Fibroblast of skin of right biceps (primary cell): ENCODE results near the gene IGDCC3.

Experiments
- DNase-seq: peaks from one replicate; pipeline ENCODE4 v3.0.0-alpha.2; 2013

IGDCC3 gene

DNA sequence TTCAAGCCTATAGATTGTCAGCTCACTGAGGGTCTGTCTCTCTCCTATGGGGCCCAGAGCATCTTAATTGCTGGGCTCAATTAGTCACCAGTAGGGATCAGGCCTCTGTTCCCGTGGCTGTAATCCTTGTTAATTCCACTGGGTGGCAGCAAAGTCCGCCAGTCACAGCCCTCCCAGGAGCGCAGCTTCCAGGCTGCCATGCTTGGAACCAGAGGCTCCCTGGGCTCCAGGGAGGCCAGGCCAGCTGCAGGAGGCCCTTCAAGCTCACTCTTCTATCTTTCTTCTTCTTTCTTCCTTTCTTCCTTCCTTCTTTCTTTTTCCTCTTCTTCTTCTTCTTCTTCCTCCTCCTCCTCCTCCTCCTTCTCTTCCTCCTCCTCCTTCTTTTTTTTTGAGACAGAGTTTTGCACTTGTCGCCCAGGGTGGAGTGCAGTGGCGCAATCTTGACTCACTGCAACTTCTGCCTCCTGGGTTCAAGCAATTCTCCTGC lies 58.9 kb downstream of the IGDCC3 start:
- peak; percentile 76 for DNase-seq

DNA sequence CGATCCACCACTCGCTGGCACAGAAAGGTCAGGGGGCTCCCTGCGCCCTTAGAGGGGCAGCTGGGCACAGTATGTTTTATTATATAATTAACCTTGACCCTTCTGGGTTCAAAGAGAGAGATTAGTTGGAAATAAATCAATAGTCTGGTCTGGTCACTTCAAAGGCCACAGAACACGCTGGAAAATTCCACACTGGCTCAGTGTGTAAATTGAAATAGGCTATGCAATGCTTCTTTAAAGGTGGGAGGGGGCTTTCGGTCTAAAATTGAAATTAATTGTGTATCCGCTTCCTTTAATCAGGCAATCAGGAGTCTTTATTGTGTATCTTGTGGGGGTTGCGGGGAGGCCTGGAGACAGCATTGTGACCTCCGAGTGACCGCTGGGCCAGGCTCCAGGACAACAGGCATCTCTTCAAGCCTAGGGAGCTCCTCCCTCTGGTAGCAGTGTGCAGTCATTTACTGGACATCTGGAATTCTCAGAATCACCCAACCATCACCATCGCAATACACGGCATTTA lies 65.3 kb downstream of the IGDCC3 start:
- no peak for DNase-seq

DNA sequence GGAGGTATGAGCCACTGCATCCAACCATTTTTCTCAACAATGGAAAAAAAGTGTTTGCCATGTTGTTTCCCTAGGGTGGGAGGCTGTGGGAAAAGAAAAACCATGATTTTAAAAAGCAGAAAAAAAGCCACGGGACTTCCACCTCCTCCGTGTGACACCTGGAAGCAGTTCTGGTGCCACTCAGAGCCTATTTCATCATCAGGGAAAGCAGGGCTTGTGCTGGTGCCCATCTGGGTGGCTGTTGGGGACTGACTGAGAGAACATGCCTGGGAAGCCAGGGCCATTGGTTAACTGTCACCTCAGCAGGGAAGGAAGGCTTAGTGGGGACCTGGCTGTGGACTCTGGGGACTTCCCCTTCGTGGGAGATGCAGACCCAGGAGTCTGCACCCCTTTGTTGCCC lies 66.0 kb downstream of the IGDCC3 start:
- no peak for DNase-seq

DNA sequence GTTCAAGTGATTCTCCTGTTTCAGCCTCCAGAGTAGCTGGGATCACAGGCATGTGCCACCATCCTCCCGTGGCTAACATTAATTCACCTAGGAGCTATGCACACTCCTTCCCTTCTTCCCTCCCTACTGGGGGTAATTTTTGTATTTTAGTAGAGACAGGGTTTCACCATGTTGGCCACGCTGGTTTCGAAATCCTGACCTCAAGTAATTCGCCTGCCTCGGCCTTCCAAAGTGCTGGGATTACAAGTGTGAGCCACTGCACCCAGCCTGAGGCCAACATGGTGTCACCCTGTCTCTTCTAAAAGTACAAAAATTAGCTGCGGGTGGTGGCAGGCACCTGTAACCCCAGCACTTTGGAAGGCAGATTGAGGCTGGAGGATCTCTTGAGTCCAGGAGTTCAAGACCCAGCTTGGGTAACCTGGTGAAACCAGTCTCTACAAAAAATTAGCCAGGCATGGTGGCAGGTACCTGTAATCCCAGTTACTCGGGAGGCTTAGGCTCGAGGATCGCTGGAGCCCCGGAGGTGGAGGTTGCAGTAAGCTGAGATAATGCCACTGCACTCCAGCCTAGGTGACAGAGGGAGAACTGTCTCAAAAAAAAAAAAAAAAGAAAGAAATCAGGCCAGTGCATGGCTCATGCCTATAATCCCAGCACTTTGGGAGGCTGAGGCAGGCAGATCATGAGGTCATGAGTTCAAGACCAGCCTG lies 67.2 kb downstream of the IGDCC3 start:
- no peak for DNase-seq

DNA sequence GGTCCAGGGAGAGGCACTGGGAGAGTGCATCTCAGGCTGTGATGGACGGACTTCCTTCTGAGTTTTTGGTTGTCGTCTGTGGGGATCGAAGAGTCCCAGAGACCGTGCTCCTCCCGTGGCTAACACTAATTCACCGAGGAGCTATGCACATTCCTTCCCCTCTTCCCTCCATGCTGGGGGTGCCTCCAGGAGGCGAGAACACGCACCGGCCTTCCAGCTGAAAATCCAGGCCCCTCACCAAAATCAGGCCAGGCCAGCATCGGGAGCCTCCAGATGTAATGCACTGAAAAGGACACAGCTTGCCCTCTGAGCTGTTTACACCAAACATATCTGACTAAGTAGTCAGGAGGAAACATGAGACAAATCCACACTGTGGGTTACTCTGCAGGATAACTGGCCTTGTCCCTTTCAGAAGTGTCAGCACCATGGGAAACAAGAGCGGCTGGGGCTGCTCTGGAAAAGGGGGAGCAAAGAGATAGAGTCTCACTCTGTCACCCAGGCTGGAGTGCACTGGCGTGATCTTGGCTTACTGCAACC lies 67.9 kb downstream of the IGDCC3 start:
- no peak for DNase-seq

DNA sequence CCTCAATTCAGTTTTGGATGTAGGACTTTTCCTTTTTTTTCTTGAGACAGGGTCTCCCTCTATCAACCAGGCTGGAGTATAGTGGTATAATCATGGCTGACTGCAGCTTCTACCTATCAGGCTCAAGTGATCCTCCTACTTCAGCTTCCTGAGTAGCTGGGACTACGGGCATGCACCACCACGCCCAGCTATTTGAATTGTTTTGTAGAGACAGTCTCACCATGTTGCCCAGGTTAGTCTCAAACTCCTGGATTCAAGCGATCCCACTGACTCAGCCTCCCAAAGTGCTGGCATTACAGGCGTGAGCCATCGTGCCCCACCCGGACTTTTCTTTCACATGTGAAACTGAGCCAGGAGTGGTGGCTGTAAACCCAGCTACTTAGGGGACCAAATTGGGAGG lies 69.8 kb downstream of the IGDCC3 start:
- DNase-seq, result no peak

DNA sequence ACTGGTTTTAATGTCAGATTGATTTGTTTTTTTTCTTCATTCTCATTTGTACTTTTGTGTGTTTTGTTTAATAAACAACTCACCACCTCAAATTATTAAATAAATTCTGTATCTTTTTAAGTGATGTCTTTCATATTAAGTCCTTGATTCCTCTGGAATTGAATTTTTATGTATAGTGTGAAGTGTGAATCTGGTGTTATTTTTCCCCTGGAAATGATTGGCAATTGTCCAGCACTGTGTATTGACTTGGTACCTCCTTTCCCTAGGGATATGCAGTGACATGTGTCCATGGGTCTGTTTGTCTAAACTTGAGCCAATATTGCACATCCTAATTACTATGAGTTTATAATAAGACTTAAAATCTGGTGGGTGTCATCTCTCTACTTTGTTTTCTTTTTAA lies 71.3 kb downstream of the IGDCC3 start:
- no peak for DNase-seq

DNA sequence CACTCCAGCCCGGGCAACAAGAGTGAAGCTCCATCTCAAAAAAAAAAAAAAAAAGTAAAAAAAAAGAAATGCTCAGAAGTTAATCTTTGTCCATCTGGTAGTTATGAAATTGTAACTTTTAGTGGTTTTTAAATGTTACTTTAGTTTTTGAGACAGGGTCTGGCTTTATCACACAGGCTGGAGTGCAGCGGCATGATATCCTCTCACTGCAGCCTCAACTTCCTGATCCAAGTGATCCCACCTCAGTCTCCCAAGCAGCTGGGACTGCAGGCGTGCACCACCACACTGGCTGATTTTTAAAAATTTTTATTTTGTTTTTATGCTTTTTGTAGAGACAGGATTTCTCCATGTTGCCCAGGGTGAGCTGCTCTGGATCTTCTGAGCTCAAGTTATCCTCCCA lies 72.0 kb downstream of the IGDCC3 start:
- no peak for DNase-seq

DNA sequence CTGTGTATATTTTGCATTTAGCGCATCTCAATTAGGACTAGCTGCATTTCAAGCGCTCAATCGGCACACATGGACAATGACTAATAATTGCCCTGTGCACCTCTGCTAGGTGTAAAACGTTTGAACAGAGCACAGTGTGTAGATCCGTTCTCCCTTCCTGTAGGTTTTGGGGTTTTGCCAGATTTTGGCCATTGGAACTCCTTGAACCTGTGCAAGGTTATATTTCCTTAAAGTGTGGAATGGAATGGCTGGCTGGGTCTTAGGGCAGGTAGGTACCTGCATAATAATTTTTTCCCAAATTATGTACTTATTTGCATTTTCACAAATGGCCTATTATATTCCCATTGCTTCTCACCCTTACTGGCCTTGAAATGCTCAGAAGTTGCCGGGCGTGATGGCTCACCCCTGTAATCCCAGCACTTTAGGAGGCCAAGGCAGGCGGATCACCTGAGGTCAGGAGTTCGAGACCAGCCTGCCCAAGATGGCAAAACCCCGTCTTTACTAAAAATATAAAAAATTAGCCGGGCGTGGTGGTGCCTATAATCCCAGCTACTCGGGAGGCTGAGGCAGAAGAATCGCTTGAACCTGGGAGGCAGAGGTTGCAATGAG lies 72.5 kb downstream of the IGDCC3 start:
- no peak for DNase-seq

DNA sequence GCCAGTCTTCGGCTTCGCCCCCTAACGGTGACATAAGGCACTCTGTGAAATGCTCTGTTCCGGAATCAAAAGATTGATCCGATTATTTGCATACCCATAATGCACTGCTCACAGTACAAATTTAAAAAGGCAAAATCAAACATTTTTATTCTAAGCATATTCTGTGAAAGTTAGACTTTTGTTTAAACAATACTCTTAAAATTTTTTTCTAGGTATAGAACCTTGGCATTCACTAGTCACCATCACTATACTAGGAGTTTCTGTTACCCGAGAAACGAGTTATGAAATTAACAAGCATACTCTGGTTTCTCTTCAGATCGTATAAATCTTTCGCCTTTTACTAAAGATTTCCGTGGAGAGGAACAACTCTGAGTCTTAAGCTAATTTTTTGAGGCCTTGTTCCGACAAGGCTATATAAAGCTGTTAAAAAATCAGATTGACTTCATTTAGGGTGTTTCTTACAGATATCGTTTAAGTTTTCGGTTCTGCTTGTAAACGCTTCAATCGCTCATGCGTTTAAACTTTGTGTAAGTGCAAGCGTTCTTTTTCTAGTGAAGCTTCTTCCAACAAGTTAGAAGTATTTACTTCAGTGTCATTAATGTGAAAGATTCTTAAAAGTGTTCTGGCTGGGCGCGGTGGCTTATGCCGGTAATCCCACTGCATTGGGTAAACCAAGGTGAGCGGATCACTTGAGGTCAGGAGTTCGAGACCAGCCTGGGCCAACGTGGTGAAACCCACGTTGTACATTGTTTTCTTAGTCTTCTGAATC lies 73.2 kb downstream of the IGDCC3 start, which contains the start of gene RNU5B-1:
Gene RNU5B-1 (plus strand): TSS at position 297 of the 769 bp plus-strand sequence.
- DNase-seq, result peak; percentile 98

DNA sequence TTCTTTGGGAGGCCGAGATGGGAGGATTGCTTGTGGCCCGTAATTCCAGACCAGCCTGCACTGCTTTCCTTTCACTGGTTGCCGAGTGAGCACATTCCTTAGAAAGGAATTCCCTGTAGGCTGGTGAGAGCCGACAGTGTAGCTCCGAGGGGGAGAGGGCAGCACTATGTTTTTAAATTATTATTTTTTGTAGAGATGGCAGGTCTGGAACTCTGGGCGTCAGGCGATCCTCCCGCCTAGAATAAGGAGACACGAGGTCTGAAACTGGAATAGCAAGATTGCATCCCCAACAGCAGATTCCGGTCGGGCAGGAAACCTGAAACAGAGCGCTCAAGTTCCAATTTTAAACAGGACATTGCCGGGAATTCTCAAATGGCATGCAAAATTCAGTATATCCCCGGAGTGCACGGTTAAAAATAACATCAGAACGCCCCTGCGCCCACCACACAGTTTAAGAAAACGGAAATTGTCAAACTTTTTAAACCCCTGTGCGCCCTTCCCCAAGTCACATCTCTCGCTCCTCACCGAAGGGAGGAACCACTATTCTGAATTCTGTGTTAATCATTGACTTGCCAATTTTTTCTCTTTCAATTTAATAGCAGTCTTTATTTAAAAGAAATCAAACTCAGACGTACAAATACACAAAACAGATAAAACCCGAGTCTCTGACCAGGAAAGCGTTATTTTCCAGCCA lies 74.0 kb downstream of the IGDCC3 start:
- DNase-seq, result peak; percentile 69

DNA sequence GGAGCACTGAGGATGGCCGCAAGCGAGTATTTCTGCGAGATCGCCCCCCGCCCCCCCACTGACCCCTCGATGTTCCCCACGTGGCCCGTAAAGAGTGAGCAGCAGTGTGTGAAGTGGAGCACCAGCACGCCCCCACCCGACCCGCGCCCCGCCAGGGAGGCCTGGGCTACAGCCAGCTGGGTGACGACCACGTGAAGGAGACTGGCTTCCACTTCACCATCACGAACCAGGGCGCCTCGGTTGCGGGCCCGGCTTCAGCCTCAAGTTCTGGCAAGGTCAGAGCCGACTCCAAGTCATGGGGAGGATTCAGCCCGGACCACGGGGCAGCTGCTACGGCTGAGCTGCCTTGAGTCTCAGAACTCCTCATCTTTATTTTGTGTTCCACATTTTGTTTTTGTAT lies 75.7 kb downstream of the IGDCC3 start:
- no peak for DNase-seq

DNA sequence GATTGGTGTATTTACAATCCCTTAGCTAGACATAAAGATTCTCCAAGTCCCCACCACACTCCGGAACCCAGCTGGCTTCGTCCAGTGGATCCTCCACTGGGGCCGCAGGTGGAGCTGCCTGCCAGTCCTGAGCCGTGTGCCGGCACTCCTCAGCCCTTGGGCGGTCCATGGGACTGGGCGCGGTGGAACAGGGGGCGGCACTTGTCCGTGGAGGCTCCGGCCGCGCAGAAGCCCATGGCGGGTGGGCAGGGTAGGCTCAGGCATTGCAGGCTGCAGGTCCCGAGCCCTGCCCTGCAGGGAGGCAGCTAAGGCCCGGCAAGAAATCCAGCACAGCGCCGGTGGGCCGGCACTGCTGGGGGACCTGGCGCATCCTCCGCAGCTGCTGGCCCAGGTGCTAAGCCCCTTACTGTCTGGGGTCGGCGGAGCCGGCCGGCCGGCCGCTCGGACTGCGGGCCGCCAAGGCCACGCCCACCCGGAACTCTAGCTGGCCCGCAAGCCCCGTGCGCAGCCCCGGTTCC lies 76.8 kb downstream of the IGDCC3 start:
- DNase-seq, result no peak

DNA sequence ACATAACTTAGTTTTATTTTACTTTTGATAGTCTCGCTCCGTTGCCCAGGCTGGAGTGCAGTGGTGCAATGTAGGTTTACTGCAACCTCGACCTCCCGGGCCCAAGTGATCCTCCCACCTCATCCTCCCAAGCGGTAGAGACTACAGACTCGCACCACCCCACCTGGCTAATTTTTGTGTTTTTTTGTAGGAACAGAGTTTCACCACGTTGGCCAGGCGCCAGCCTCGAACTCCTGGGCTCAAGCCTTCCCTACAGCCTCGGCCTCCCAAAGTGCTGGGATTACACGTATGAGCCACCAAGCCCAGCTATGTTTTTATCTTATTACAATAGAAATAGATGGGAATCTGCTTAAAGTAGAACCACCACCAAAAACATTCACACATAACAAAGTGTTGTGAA lies 79.1 kb downstream of the IGDCC3 start:
- DNase-seq, result no peak

DNA sequence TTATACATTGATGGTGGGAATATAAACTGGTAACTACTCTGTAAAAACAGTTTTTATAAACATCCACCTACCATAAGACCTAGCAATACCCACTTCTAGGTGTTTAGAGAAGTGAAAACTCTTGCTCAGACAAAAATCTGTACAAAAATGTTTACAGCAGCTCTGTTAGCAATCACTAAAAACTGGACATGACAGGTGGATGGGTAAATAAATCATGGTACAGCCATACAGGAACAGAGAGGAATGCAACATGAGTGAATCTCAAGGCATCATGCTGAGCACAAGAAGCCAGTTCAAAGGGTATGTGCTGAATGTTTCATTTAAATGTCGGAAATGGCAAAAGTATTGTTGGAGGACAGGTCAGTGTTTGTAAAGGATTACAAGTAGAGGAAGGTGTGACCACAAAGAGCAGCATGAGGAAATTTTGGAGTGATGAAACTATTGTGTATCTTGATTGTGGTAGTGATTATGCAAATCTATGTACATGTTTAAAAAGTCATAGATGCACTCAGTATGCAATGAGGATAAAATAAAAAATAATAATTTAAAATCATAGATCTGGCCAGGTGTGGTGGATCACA lies 84.8 kb downstream of the IGDCC3 start:
- no peak for DNase-seq

DNA sequence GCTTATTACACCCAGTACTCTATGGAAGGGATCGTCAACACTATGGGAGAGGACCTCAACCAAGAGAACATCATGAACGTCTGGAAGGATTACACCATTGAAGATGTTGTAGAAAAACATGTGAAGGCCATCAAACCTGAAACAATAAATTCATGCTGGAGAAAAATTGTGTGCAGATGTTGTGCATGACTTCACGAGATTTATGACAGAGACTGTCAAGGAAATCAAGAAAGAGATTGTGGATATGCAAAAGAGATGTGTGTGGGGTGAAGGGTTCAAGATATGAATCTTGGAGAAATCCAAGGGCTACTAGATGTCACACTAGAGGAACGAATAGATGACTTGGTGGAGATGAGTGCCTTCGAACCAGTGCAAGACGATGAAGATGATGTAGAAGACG lies 87.6 kb downstream of the IGDCC3 start:
- no peak for DNase-seq

DNA sequence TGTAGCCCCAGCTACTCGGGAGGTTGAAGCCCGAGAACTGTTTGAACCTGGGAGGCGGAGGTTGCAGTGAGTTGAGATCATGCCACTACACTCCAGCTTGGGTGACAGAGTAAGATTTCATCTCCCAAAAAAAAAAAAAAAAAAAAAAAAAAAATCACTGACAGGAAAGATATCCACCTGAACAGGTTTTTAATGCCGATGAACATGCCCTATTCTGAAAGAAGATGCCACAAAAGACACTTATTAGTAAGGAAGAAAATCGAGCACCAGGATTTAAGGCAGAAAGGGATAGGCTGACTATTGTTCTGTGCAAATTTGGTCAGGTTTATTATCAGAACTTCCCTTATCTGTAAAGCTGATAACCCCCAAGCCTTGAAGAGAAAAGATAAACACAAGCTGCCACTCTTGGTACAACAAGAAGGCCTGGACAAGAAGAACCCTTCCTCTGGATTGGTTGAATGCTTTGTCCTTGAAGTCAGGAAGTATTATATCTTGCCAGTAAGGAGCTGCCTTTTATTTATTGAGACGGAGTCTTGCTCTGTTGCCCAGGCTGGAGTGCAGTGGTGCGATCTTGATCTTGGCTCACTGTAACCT lies 88.4 kb downstream of the IGDCC3 start:
- no peak for DNase-seq

DNA sequence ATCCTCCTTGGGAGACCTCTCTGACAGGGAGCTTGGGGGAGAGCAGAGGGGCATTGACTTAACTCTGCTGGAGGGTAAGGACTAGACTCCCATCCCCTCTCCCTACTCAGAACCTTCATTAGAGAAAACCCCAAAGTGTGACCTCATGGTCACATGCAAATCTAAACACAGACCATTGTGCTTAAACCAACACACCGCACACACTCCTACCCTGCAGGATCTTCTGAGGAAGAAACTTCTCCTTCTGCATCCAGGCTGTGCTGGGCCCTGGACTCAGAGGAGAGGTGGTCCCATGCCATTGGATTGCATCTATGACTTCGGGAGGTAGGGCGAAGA lies 90.3 kb downstream of the IGDCC3 start:
- DNase-seq, result no peak

DNA sequence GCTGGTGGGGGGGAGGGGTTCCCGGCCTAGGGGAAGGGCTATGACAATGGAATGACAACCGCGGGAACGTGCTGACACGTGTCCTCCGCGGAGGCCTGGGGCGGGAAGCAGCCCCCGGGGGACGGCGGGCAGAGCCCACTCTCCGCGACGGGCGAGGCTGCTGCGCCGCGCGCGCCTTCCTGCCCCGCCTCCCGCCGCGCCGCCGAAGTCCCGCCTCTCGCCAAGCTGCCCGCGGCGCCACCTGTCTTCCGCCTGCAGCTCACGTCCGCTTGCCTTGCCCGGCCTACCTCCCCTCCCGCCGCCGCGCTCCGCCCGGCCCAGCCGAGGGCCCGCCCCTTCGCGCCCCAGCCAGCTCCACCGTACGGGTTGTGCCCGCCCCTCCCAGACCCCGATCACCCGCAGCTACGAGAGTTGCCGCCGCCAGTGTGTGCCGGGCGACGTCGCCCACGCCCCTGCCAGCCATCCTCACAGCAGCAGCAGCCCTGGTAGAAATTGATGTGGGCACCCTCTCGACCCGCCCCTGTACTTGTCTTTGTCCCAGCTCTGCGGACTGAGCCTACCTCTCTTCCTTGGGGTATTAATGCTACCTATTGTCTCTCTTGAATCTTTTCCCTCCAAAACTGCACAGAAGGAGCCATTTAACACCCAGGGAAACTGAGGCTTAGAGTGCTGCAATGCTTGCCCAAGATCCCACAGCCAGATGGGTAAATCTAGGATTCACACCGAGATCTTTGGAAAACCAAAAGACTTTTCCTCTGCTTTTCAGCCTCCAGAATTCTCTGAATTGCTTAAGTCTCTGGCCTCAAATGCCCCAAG lies 90.9 kb downstream of the IGDCC3 start, which contains the start of gene PARP16:
Gene PARP16 (minus strand): TSS at position 180 of the 816 bp plus-strand sequence. CDS start 457 bp downstream, outside the sequence.
- peak; percentile 85 for DNase-seq

DNA sequence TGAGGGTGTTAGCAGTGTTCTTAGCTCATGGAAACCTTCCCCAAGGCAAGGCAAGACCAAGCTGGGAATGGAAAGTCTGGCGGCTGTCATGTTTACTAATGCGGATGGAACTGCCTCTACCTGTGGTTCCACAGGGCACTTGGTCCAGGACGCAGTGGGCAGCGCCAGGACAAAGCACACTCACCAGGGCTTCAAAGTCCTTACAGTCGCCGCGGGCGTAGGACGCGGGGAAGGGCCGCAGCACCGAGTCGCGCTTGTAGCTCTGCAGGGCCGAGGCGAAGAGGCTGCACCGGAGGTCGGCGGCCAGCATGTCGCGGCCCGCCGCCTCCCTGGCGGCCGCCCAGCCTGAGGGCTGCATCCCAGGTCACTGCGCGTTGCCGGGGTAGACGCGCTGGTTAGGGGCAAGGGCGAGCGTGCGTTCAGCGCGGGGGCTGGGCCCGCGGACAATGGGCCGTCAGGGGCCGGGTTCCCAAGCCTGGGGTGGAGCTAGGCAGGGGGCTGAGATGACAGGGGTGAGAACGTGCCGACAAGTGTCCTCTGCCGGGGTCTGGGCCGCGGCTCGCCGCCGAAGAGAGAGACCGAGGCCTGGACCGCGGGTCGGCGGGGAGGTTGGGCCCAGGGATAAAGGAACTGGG lies 91.6 kb downstream of the IGDCC3 start:
- DNase-seq, result no peak
